ENCODE measurements around the gene SPEN.

GRCh38 chr1:15886611-15887167, 39.2 kb downstream of the SPEN start:
- TF ChIP-seq CTCF (IDR thresholded peaks at IDR 0.05) (no peak), ZFX (IDR thresholded peaks at IDR 0.05; ENCODE audit: borderline replicate concordance) (no peak)

Data from 22Rv1 (cell line).